Stimulated activated CD8-positive, alpha-beta memory T cell treated with anti-CD3 and anti-CD28 coated beads, Interleukin-2, amount 100 ng/mL, for 1 hour (primary cell): ENCODE data around the gene ELF1.
"Not testable (repeated sequence)": the region's sequence is repeated elsewhere in the genome, so short reads cannot be mapped to it uniquely, and the experiment has no call there.

Experiments
- DNase-seq, 2 donors: peaks; one replicate each; pipeline ENCODE4 v3.0.0-alpha.2; 2020; ENCODE audit warnings: low read depth in 2 of 2

The ELF1 gene

DNA sequence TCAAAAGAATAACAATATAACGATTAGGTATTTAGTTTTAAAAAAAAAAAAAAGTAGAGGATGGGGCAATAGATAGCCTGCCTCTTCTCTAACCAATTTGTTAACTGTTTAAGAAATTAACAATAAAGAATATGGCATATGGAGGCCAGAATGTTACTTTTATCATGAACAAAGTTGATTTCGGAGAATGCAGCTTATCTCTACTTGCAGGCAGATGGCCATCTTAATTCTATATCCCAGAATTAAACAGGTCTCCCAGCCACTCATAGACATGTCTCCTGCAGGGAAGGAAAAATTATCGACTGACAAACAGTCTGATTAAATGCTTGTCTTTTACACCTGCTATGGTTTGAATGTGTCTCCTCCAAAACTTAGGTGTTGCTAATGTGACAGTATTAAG is 133.1 kb downstream of the ELF1 start:
- no peak for DNase-seq

DNA sequence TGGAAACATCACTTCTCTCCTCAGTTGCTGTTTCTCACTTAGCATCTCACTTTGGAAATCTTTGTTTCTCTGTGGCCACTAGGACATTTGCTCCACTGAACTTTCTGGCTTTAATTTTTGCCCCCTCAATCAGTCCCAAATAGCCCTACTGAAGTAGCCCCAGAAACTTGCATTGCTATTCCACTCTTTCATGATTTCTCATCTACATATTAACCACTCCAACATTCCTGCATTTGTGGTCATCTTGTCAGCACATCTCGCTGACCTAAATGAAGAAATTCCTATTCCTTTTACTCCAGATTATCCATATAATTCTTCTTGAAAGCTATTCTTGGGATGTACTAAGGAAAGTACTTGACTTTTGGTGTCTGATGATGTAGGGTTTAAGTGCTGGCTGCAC is 134.9 kb downstream of the ELF1 start:
- DNase-seq = not testable (repeated sequence)
